Measurements from ENCODE around the gene NCAM1.

- TF ChIP-seq POLR2AphosphoS5 (IDR thresholded peaks at IDR 0.05), result no peak
- TF ChIP-seq POLR2A (IDR thresholded peaks at IDR 0.05), result no peak
- no peak for TF ChIP-seq CTCF (IDR thresholded peaks at IDR 0.05)
Measured at GRCh38 chr11:113161711-113162591, 200.7 kb downstream of the NCAM1 start.
